Right ventricle myocardium inferior (tissue), 1 donor: Measurements from ENCODE around the gene DBNL. TPM values are rescaled to one million over a fixed set of nuclear protein-coding genes. Genes with fewer than 3 reads are reported as not detected.
A peak's percentile ranks its signal among the peaks of the same experiment; 100 is the strongest.

Experiments used
- ATAC-seq: fragments of 200-7000 bp; cut with Tn5 transposase; one replicate; pipeline ENCODE4 v1.9.1; 2020; ENCODE audit warnings: mild to moderate bottlenecking, moderate library complexity
- DNase-seq: peaks from one replicate; pipeline ENCODE4 v3.0.0; 2021; ENCODE audit errors: missing footprints
- intact Hi-C: fragments of 100-400 bp; cut with DNase I; formaldehyde crosslinking; loops from one replicate; pipeline ENCODE4 v1.11.0; 2022
- total RNA-seq: library from RNA; stranded (reverse); fragmentation: NEBNext Ultra II Directional; extraction: Animal tissue kit (Norgen Biotek cat#: 25700); gene quantifications from one replicate; pipeline ENCODE4 v1.2.1, GENCODE V29; 2021
- donor health status: DM: no; HTN: yes; CAD: no; lungs with severe emphysema.

The DBNL gene
- total RNA-seq, 1 donor from 2014 or later, result 36.0 TPM

DNA sequence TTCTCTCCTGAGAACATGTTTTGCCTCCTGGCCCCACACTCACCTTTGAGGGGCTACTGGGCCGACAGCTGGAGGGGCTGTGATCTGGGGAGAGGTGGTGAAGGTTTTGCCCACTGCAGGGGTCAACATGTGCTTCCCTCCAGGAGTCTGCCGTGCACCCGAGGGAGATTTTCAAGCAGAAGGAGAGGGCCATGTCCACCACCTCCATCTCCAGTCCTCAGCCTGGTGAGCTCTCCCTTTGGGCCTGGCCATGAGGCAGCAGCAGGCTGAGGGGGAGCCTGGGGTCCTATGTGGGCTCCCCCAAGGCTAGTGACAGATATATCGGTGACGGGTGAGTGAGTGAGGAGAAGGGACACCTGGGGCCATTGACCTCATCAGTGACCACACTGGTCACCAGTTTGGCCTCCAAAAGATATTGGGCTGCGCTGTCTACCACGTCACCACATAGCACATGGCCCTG is 14.3 kb downstream of the DBNL start:
- DNase-seq, result no peak
- intact Hi-C loops, result no loop called here
- no peak for ATAC-seq

DNA sequence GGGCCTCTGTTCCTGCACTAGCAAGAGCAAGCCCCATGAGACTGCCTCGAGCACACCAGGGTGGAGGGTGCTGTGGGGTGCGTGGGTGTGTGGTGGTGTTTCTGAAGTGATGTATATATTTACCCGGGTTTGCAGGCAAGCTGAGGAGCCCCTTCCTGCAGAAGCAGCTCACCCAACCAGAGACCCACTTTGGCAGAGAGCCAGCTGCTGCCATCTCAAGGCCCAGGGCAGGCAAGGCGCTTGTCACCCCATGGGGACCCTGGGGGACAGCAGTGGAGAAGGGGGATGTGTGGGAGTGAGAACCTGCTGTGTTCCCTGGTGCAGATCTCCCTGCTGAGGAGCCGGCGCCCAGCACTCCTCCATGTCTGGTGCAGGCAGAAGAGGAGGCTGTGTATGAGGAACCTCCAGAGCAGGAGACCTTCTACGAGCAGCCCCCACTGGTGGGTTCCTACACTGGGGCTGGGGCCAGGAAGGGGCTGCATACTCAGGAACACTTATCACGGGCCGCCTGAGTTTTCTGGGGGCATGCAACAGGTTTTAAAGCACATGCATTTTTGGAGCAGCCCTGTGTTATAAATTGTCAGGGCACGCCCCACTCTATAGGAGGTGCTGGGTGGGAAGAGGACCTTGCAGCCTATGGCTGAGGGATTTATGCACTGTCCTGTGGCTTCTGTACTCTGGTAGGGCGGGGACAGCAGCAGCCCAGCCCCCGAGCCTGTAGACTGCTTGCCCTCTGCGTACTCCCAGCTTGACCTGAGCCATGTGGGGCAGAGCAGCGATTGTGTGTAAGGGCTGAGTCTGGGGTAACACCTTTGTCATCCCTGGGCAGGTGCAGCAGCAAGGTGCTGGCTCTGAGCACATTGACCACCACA is 15.0 kb downstream of the DBNL start:
- ATAC-seq (no peak), DNase-seq (no peak)
- intact Hi-C loops, result loop anchor here (10.0 kb wide), 1 partner anchor 425 kb away; no protein-coding TSS in a partner anchor

DNA sequence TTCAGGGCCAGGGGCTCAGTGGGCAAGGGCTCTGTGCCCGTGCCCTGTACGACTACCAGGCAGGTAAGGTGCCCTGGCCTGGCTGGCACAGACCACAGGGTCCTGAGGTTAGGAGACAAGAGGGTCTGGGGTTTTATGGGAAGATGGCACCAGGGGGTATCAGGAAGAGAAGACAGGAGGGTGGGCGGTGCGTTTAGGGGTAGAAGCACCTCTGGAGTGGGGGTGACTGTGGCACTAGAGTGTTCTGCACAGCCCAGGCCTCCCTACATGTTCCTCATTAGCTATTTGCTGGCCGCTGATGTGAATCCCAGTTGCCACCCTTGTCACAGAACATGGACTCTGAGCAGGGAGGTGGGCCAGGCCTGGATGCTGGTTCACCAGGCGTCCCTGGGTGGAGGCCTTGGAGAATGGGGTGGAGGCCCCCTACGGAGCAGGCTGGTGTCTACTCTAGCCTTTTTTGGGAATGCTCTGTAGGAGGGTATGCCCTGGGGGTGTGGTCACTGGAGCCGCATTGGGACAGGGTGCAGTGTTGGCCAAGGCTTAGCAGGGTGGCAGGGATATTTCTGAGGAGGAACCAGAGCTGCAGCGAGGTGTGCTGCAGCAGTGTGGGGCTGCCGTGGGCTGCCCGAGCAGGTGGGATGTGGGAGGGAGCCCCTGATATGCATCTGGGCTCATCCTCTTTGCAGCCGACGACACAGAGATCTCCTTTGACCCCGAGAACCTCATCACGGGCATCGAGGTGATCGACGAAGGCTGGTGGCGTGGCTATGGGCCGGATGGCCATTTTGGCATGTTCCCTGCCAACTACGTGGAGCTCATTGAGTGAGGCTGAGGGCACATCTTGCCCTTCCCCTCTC is 15.8 kb downstream of the DBNL start:
- intact Hi-C loops, result loop anchor here (10.0 kb wide), 1 partner anchor 424 kb away; no protein-coding TSS in a partner anchor
- DNase-seq, result peak; percentile 28
- ATAC-seq, result peak; percentile 11

DNA sequence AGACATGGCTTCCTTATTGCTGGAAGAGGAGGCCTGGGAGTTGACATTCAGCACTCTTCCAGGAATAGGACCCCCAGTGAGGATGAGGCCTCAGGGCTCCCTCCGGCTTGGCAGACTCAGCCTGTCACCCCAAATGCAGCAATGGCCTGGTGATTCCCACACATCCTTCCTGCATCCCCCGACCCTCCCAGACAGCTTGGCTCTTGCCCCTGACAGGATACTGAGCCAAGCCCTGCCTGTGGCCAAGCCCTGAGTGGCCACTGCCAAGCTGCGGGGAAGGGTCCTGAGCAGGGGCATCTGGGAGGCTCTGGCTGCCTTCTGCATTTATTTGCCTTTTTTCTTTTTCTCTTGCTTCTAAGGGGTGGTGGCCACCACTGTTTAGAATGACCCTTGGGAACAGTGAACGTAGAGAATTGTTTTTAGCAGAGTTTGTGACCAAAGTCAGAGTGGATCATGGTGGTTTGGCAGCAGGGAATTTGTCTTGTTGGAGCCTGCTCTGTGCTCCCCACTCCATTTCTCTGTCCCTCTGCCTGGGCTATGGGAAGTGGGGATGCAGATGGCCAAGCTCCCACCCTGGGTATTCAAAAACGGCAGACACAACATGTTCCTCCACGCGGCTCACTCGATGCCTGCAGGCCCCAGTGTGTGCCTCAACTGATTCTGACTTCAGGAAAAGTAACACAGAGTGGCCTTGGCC is 16.6 kb downstream of the DBNL start:
- DNase-seq, result no peak
- intact Hi-C loops, result loop anchor here (10.0 kb wide), 1 partner anchor 424 kb away; no protein-coding TSS in a partner anchor
- no peak for ATAC-seq

DNA sequence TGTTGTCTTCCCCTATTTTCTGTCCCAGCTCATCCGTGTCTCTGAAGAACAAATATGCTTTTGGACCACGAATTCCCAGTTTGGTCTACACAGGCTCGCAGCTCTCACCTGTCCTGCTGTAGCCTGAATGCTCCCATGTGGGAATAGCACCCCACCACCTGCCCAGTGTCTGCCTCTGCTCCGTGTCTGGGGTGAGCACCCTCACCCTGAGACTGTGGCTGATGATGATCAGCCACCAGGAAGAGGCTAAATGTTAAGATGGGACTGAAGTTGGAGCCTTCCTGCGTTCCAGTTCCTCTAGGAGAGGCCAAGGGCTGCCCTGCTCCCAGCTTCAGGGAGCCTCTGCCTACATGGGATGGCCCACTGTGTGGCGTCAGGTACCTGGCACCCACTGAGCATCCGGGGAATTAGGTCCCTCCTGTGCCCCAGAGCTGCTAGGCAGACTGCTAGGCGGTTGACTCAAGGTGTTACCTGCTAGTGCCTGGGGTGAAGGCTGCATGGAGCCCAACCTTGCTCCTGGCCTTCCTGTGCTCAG is 17.2 kb downstream of the DBNL start:
- intact Hi-C loops, result loop anchor here (10.0 kb wide), 1 partner anchor 423 kb away; no protein-coding TSS in a partner anchor
- DNase-seq (no peak), ATAC-seq (no peak)

DNA sequence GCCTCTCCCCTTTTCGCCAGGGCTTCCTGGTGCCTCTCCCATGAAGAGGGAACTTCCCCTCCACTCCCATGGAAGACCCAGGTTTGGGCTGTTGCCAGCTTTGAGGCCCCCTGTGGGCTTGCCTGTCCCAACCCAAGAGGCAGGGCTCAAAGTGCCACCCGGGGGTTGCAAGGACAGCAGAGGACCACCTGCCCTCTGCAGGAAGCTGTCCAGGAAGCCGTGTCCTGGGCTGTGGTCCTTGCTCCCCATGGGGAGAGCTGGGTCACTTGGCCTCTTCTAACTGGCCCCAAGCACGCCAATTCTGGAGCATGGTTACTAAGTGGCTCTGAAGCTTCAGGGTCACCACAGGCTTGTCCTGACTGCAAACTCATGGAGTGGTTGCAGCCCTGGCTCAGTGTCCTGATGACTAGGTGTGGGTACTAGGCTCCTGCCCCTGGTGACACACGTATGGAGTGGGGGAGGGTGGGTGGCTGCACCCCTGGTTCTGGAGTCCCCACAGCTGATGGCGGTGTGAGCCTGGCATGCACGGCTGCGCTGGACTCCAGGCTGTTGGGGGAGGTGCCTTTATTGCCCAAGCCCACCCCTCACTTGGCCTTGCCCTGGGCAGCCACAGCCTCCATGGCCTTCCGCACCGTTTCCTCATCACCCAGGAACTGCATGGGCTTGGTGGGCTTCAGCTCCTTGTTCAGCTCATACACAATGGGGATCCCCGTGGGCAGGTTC is 17.8 kb downstream of the DBNL start:
- ATAC-seq, result no peak
- intact Hi-C loops, result loop anchor here (10.0 kb wide), 1 partner anchor 422 kb away; no protein-coding TSS in a partner anchor
- no peak for DNase-seq

DNA sequence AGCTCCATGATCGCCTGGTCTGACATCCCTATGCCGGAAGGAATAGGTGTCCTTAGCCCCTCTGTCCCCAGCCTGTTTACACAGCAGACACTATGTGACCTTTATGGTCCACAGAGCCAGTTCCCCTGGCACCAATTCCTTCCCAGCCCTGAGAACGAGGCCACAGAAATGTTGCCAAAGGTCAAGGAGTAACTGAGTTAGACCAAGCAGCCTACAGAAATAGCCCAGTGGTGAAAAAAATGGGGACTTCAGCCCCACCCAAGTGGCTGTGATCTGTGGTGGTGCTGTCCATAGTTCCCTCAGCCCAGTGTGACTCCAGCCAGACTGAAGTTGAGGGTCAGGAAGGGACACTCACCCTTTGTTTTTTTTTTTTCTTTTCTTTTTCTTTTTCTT is 18.4 kb downstream of the DBNL start:
- no peak for DNase-seq
- ATAC-seq, result peak; percentile 6
- intact Hi-C loops, result loop anchor here (10.0 kb wide), 1 partner anchor 422 kb away; no protein-coding TSS in a partner anchor

DNA sequence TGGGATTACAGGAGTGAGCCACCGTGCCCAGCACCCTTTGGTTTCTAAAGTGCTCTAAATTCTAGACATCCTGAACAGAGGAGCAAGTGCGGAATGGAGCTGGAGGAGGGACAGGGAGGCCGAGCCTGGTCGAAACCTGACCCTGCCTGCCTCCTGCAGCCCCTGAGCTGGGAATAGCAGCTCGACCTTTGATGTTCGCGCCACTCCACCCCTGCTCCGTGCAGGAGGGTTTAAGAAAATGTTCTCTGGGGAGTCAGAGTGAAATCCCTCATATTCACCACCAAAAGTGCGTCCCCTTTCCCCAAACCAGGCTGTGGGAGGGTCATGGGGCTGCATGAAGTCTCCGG is 19.0 kb downstream of the DBNL start:
- intact Hi-C loops, result loop anchor here (10.0 kb wide), 1 partner anchor 421 kb away; no protein-coding TSS in a partner anchor
- DNase-seq (no peak), ATAC-seq (no peak)

DNA sequence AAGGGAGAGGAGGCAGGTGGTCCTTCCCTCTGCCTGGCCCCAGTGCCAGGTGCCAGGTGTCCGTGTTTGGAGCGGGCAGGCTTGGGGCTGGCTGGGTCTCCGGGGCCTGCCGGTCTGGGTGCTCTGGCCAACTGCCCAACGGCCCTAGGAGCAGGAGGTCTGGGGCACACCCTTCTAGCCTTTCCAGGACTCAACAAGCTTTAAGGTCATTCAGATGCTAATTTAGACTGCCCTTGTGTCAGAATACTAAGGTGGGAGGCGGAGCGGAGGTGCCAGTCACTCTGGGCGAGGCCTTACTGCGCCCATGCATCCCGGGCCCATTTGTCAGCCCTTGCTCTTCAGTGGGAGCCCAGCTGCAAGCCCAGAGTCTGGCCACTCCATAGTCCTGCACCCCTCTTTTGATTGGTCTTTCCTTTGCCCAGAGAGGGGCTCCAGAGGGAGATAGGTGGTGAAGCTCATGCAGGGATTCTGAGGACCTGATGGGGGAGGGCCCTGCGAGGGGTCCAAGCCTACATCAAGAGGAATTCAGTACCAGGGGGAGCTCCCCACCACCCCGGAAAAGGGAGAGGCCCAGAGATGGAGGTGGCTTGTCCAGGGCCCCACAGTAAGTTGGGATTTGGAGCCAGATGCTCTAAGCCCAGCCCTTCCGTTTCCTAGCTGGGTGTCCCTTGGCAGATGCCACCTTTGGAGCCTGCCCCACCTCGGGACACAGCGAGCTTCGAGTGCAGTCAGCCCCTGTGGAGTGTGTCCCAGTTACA is 19.6 kb downstream of the DBNL start:
- no peak for DNase-seq
- intact Hi-C loops, result loop anchor here (10.0 kb wide), 1 partner anchor 421 kb away; no protein-coding TSS in a partner anchor
- ATAC-seq, result peak; percentile 21

DNA sequence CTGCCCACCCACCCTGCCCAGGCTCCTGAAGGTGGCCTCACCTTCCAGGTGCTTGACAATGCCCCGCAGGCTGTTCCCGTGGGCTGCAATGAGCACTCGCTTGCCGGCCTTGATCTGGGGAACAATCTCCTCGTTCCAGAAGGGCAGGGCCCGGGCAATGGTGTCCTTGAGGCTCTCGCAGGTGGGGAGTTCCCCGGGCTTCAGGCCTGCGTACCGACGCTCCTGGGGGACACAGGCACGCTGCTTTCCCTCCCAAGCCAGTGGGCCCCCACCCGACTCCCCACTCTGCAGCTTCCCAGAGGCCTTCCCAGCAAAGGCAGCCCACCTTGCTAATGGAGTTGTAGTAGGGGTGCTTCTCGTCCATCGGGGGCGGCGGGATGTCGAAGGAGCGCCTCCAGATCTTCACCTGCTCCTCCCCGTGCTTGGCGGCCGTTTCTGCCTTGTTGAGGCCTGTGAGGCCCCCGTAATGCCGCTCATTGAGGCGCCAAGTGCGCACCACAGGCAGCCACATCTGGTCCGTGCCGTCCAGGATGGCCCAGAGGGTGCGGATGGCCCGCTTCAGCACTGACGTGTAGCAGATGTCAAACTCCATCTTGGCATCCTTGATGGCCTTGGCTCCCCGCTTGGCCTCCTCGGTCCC is 20.4 kb downstream of the DBNL start:
- intact Hi-C loops, result loop anchor here (10.0 kb wide), 1 partner anchor 420 kb away; no protein-coding TSS in a partner anchor
- ATAC-seq, result peak; percentile 5
- DNase-seq, result no peak

DNA sequence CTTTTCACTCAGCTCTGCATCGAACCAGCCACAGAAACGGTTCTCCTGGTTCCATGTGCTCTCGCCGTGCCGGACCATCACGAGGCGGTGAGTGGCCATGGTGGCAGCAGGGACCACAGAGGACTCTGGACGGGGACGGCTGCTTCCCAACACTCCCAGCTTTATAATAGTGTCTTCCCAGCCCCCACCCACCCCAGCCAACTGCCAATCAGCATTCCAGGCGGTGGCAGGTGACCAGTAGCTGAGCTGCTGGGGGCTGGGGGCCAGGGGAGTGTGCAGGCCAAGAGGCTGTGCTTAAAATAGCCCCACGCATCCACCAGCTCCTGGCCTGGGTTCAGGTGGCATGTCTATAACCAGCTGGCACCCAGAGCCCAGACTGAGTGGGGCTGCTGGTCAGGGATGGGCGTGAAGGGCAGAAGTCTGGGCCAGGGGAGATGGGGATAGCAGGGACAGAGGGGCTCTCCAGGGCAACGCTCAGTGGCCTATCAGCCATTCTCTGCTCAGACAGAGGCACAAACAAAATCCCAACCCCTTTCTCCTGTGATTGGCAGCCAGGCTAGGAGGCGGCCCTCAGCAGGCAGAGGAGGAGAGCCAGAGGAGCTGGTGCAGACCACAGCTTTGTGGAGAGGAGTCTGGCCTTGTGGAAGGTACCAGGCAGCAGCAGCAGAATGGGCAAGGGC is 21.1 kb downstream of the DBNL start, which contains the start of gene PGAM2:
Gene PGAM2 (minus strand): TSS at position 137 of the 680 bp plus-strand sequence. CDS start 38 bp downstream, at position 99.
- DNase-seq (peak; percentile 88), ATAC-seq (peak; percentile 78)
- intact Hi-C loops, result loop anchor here (10.0 kb wide), 1 partner anchor 419 kb away; no protein-coding TSS in a partner anchor

DNA sequence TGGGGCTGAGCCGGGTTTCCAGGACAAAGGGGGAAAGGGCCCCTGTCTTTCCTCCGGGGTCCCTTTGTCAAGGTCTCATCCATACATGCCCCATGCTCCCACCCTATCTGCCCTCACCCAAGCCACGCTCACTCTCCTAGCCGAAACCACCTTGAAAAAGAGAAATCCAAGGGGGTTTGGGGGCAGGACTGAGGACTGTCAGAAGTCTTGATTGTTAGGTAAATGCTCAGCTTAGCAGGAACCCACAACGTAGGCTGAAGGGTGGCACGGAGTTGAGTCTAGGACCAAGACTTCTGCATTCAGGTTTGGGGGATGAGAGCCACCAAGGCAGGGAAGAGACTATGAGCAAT is 21.6 kb downstream of the DBNL start:
- ATAC-seq, result no peak
- intact Hi-C loops, result loop anchor here (10.0 kb wide), 1 partner anchor 419 kb away; no protein-coding TSS in a partner anchor
- no peak for DNase-seq

DNA sequence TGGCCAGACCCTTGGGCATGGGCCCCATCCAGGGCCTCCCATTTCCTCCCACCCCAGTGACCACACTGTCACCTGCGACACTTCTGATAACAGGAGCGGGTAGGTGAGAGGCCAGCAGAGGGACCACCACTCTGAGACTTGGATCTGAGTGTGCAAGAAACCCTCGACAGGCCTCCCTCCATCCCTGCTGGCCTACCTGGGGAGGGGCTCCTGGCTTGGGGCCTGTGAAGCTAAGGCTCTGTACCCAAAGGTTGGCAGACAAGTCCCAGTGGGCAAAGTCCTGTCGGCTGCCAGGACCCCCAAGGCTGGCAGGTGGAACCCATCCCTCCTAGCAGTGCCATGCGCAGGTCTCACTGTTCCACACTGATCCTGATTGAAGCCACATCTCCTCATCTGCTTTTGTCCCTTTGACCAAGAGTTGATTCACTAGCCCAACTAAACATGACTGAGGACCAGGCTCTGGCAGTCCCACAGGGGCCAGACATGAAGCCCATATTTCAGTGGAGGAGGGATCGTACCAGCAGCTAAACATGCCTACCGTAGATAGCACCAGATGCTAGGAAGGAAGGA is 22.1 kb downstream of the DBNL start:
- DNase-seq (no peak), ATAC-seq (no peak)
- intact Hi-C loops, result loop anchor here (10.0 kb wide), 1 partner anchor 418 kb away; no protein-coding TSS in a partner anchor

DNA sequence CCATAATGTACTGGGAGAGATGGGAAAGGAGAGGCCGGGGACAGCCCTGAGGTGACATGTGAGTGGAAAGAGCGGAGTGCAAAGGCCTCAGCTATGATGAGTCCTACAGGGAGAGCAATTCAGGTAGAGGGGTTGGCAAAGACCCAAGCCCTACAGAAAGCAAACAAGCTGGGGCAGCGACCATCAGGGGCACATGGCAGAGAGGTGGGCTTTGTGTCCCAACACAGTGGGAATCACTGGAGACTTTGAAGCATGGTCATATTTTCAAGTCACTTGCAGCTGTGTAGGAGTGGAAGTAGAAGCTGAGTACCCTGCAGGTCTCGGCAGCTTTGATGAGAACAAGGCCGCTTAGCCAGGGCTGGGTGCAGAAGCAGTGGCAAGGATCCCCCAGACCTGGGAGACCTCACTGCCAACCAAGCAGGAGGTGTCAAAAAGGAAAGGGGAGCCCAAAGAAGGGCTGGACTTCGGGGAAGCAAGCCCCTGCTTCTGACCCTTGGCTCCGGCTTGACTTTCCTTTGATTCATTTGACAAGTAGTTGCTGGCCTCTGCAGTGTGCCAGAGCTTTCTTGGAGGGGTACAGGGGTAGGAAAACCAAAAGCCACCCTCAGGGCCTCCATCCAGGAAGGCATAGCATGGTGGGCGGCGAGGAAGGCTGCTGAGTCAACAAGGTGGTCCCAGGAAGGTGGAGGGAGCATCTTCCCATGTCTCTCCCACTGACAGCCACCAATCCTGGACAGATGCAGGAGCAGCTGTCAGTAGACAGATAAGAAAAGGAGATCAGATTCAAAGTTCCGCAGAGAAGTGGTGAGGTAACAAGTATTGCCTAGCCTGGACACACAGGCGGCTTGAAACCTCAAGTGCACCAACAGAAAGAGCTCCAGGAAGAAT is 22.8 kb downstream of the DBNL start:
- ATAC-seq (no peak), DNase-seq (no peak)
- intact Hi-C loops, result loop anchor here (10.0 kb wide), 1 partner anchor 417 kb away; no protein-coding TSS in a partner anchor
